Activated B cell treated with CpG ODN at 0.5 μM for 24 hours (primary cell): ENCODE data around the gene MGAT5. TPM values are rescaled to one million over a fixed set of nuclear protein-coding genes. Genes with fewer than 3 reads are reported as not detected.

Experiments
- ATAC-seq: fragments of 200-7000 bp; cut with Tn5 transposase; one replicate; pipeline ENCODE4 v1.10.0; 2021; ENCODE audit warnings: low read depth, mild to moderate bottlenecking, moderate library complexity
- CTCF ChIA-PET: fragments of 350-600 bp; sonication (Branson Sonifier 250); formaldehyde crosslinking; loops from one replicate; lab custom pipeline; 2021; ENCODE audit warnings: antibody characterized with exemption; lab: Charles Lee
- POLR2A ChIA-PET: fragments of 350-600 bp; sonication (Branson Sonifier 250); formaldehyde crosslinking; loops from one replicate; lab custom pipeline; 2021; ENCODE audit warnings: antibody characterized with exemption; lab: Charles Lee
- DNase-seq: peaks from one replicate; pipeline ENCODE4 v3.0.0; 2022
- H3K27ac Mint-ChIP-seq: one replicate; pipeline ENCODE4 v1.8.0; 2020; ENCODE audit warnings: mixed read lengths
- H3K27me3 Mint-ChIP-seq: one replicate; pipeline ENCODE4 v1.8.0; 2021; ENCODE audit warnings: mixed read lengths
- H3K36me3 Mint-ChIP-seq: one replicate; pipeline ENCODE4 v1.8.0; 2021; ENCODE audit warnings: low read depth, mixed read lengths
- H3K4me1 Mint-ChIP-seq: one replicate; pipeline ENCODE4 v1.8.0; 2021; ENCODE audit warnings: mixed read lengths
- H3K4me3 Mint-ChIP-seq: one replicate; pipeline ENCODE4 v1.8.0; 2020; ENCODE audit warnings: mild to moderate bottlenecking, mixed read lengths
- H3K9me3 Mint-ChIP-seq: one replicate; pipeline ENCODE4 v1.8.0; 2020; ENCODE audit warnings: mixed read lengths
- CTCF ChIP-seq: fragments of 200-600 bp; IDR thresholded peaks from one replicate; pipeline ENCODE4 v1.8.0; 2022; ENCODE audit warnings: antibody characterized with exemption, mild to moderate bottlenecking
- intact Hi-C: fragments of 100-400 bp; cut with micrococcal nuclease; formaldehyde crosslinking; loops from one replicate; pipeline ENCODE4 v1.15.1; 2024
- total RNA-seq: library from RNA; stranded (reverse); gene quantifications from 2 replicates; pipeline ENCODE4 v1.2.3, GENCODE V29; 2022

Gene MGAT5
- total RNA-seq, 1 donor from 2014 or later = 66.7 TPM

- peaks cover 86% of the 10 kb centered on the region for H3K4me1 Mint-ChIP-seq
- H3K4me3 Mint-ChIP-seq = no peak overlapping the region
- intact Hi-C loops = loop anchor here (1.0 to 5.0 kb wide), 2 partner anchors 11 to 220 kb away; no protein-coding TSS in a partner anchor
- no peaks in the 10 kb centered on the region for H3K36me3 Mint-ChIP-seq
- no peak for ATAC-seq
- ChIA-PET CTCF (interaction anchor here (1.1 to 5.5 kb wide), 4 partner anchors 44 to 171 kb away, joined by 5 to 121 read pairs (median 44); no protein-coding TSS in a partner anchor), POLR2A (interaction anchor here (1.6 kb wide), 1 partner anchor 20 kb away, joined by 5 read pairs; no protein-coding TSS in a partner anchor)
- no peaks in the 10 kb centered on the region for H3K27me3 Mint-ChIP-seq
- H3K9me3 Mint-ChIP-seq = no peaks in the 10 kb centered on the region
- no peak for DNase-seq
- no peak for TF ChIP-seq CTCF
- peak overlapping the region; percentile 56 for H3K27ac Mint-ChIP-seq
Measured at GRCh38 chr2:134241911-134242310, 12.0 kb upstream of the MGAT5 start.

DNA sequence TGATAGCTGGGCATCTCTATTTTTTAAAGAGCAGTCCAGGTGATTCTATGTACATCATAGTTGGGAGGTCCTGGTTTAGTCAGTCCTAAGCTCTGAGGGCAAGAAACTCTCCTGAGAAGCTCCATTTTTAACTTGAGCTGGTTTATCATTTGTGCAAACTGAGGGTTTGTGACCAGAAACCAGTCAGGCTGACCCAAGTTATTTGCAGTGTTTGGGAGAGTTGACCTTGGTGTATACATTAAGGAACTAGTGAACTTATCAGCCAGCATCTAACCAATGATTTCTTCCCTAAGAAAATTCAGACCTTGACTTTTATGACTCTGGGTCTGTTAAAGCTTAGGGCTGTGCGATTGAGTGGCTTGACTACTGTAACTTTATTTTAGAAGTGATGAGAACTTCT, 10.6 kb upstream of the MGAT5 start:
- Mint-ChIP-seq H3K36me3 (no peaks in the 10 kb centered on the region), H3K27ac (peak overlapping the region; percentile 75), H3K4me3 (no peak overlapping the region), H3K27me3 (no peaks in the 10 kb centered on the region), H3K9me3 (no peaks in the 10 kb centered on the region), H3K4me1 (peaks cover 89% of the 10 kb centered on the region)
- CTCF ChIA-PET = interaction anchor here (0.9 to 5.5 kb wide), 20 partner anchors 9 to 359 kb away, joined by 3 to 121 read pairs (median 6); partner anchors contain the start of gene MGAT5
- intact Hi-C loops = loop anchor here (1.0 to 5.0 kb wide), 2 partner anchors 9 to 221 kb away; no protein-coding TSS in a partner anchor
- no peak for ATAC-seq
- no peak for DNase-seq
- POLR2A ChIA-PET = interaction anchor here (0.8 to 4.6 kb wide), 8 partner anchors 9 to 124 kb away, joined by 3 to 63 read pairs (median 4); no protein-coding TSS in a partner anchor
- TF ChIP-seq CTCF = no peak

- ATAC-seq (no peak), DNase-seq (no peak)
- no peak for TF ChIP-seq CTCF
- Mint-ChIP-seq H3K36me3 (no peaks in the 10 kb centered on the region), H3K9me3 (no peaks in the 10 kb centered on the region), H3K27me3 (no peaks in the 10 kb centered on the region), H3K27ac (peak overlapping the region; percentile 75), H3K4me1 (peaks cover 94% of the 10 kb centered on the region), H3K4me3 (no peak overlapping the region)
- CTCF ChIA-PET = interaction anchor here (1.0 to 5.5 kb wide), 27 partner anchors 9 to 360 kb away, joined by 3 to 121 read pairs (median 6); partner anchors contain the start of gene MGAT5
- POLR2A ChIA-PET = interaction anchor here (0.9 to 4.6 kb wide), 4 partner anchors 9 to 125 kb away, joined by 3 to 63 read pairs (median 10); no protein-coding TSS in a partner anchor
- intact Hi-C loops = loop anchor here (1.0 to 5.0 kb wide), 4 partner anchors 13 to 358 kb away; no protein-coding TSS in a partner anchor
Measured at GRCh38 chr2:134244086-134244485, 9.8 kb upstream of the MGAT5 start.

DNA sequence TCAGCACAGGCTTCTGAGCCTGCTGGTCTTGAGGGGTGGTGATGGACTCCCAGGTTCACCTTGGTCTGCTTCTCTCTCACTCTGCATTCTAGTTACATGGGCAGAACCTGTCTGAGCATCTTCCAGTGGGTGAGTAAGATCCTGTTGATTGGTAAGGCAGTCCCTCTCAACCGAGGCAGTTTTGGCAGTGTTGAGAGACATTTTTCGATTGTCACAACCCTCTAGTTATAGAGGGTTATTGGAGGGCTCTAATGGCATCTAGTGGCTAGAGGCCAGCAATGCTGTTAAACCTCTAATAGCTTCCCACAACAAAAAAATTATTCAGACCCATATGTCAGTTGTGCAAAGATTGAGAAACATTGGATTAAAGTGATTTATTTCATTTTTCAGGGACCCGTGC, 9.3 kb upstream of the MGAT5 start:
- no peak for TF ChIP-seq CTCF
- ATAC-seq = peak; percentile 55

More for the DNA sequence above, 9.3 kb upstream of the MGAT5 start:
- H3K36me3 Mint-ChIP-seq = no peaks in the 10 kb centered on the region
- no peak for DNase-seq
- H3K9me3 Mint-ChIP-seq = no peaks in the 10 kb centered on the region
- intact Hi-C loops = loop anchor here (1.0 to 5.0 kb wide), 4 partner anchors 14 to 358 kb away; no protein-coding TSS in a partner anchor
- H3K27ac Mint-ChIP-seq = peak overlapping the region; percentile 75
- H3K4me3 Mint-ChIP-seq = no peak overlapping the region
- ChIA-PET CTCF (interaction anchor here (0.7 to 5.5 kb wide), 41 partner anchors 9 to 360 kb away, joined by 3 to 121 read pairs (median 5); partner anchors contain the start of gene MGAT5), POLR2A (interaction anchor here (1.0 to 4.6 kb wide), 6 partner anchors 10 to 167 kb away, joined by 3 to 63 read pairs (median 10); no protein-coding TSS in a partner anchor)
- H3K27me3 Mint-ChIP-seq = no peaks in the 10 kb centered on the region
- peaks cover 94% of the 10 kb centered on the region for H3K4me1 Mint-ChIP-seq
